Measurements from ENCODE around the gene RRAS.

GRCh38 chr19:49639401-49640112, 386 bp downstream of the RRAS start:
- TF ChIP-seq, protein P1, sequence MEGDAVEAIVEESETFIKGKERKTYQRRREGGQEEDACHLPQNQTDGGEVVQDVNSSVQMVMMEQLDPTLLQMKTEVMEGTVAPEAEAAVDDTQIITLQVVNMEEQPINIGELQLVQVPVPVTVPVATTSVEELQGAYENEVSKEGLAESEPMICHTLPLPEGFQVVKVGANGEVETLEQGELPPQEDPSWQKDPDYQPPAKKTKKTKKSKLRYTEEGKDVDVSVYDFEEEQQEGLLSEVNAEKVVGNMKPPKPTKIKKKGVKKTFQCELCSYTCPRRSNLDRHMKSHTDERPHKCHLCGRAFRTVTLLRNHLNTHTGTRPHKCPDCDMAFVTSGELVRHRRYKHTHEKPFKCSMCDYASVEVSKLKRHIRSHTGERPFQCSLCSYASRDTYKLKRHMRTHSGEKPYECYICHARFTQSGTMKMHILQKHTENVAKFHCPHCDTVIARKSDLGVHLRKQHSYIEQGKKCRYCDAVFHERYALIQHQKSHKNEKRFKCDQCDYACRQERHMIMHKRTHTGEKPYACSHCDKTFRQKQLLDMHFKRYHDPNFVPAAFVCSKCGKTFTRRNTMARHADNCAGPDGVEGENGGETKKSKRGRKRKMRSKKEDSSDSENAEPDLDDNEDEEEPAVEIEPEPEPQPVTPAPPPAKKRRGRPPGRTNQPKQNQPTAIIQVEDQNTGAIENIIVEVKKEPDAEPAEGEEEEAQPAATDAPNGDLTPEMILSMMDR (IDR thresholded peaks at IDR 0.05) = no peak
- no peak for TF ChIP-seq POLR2A (IDR thresholded peaks at IDR 0.05)
